Lung (tissue), 12 donors: ENCODE data around the gene PRDM16. TPM values are rescaled to one million over a fixed set of nuclear protein-coding genes. Genes with fewer than 3 reads are reported as not detected.

Source experiments
- ATAC-seq: fragments of 200-7000 bp; cut with Tn5 transposase; one replicate; pipeline ENCODE4 v1.9.1; 2020; ENCODE audit warnings: moderate number of reproducible peaks; ENCODE audit not compliant: insufficient read depth, low FRiP score
- DNase-seq, 3 donors: peaks; one replicate each; pipeline ENCODE4 v3.0.0-alpha.2; 2013 to 2017
- H3K27ac ChIP-seq, 2 donors: one replicate each; pipeline ENCODE4 v1.5.1; 2013; ENCODE audit warnings: mild to moderate bottlenecking in 2 of 2, moderate library complexity in 2 of 2, control low read depth in 1 of 2, inconsistent platforms in 1 of 2, low read depth in 1 of 2, low read length in 1 of 2
- H3K27me3 ChIP-seq, 3 donors: one replicate each; pipeline ENCODE4 v1.5.1; 2013; ENCODE audit warnings: low read length in 2 of 3; ENCODE audit not compliant: control insufficient read depth in 3 of 3, insufficient read depth in 3 of 3
- H3K36me3 ChIP-seq, 4 donors: one replicate each; pipeline ENCODE4 v1.5.1; 2013; ENCODE audit warnings: low read length in 4 of 4, mild to moderate bottlenecking in 1 of 4, moderate library complexity in 1 of 4; ENCODE audit not compliant: control insufficient read depth in 4 of 4, insufficient read depth in 4 of 4
- H3K4me1 ChIP-seq, 5 donors: one replicate each; pipeline ENCODE4 v1.5.1; 2013; ENCODE audit warnings: low read length in 5 of 5, mild to moderate bottlenecking in 2 of 5, moderate library complexity in 1 of 5; ENCODE audit not compliant: control insufficient read depth in 5 of 5, insufficient read depth in 5 of 5
- H3K4me3 ChIP-seq: one replicate; pipeline ENCODE4 v1.5.1; 2013; ENCODE audit warnings: mild to moderate bottlenecking, control low read depth, moderate library complexity
- H3K9ac ChIP-seq, 2 donors: one replicate each; pipeline ENCODE4 v1.5.1; 2013; ENCODE audit warnings: low read length in 2 of 2, control low read depth in 1 of 2; ENCODE audit not compliant: insufficient read depth in 1 of 2
- H3K9me3 ChIP-seq, 4 donors: one replicate each; pipeline ENCODE4 v1.5.1; 2013; ENCODE audit warnings: low read length in 3 of 4, mild to moderate bottlenecking in 1 of 4, moderate library complexity in 1 of 4; ENCODE audit not compliant: control insufficient read depth in 4 of 4, insufficient read depth in 3 of 4
- CTCF ChIP-seq: IDR thresholded peaks from 2 replicates; pipeline ENCODE4 v1.5.1; 2012; ENCODE audit warnings: mild to moderate bottlenecking; ENCODE audit errors: control extremely low read depth, extremely low read depth
- WGBS, 2 donors: extraction: QIAGEN DNeasy Blood & Tissue Kit; methylation state at CpG; one replicate each; pipeline ENCODE4 v1.1.7; 2013; 5-methylcytosine and 5-hydroxymethylcytosine counted together
- polyA plus RNA-seq, 2 donors: library from polyadenylated mRNA; stranded (reverse); fragments of 200-250 nt; gene quantifications; one replicate each; pipeline ENCODE4 v1.2.1, GENCODE V29; 2013
- total RNA-seq, 2 donors: library from RNA; depleted of rRNA in 1 of 2; stranded (reverse); fragments of >200 nt in 1 of 2; gene quantifications; one replicate each; pipeline ENCODE4 v1.2.1, GENCODE V29; 2014 to 2021
- donor health status: control.
- donor health status: control.
- donor health status: Bipolar disorder and iron deficiency.
- donor health status: healthy.
- donor health status: DM: yes; HTN: yes; CAD: no.

Gene PRDM16
- total and polyA plus RNA-seq, 4 donors = 2.4 to 36.5 (median 13.1) TPM

GRCh38 chr1:3021233-3021671 lies 47.8 kb upstream of the PRDM16 start, which contains the start of gene ACTRT2:
ACTRT2 (plus strand) TSS chr1:3021467; CDS start chr1:3021687, 220 bp downstream.
- no peak for TF ChIP-seq CTCF
- H3K4me3 ChIP-seq = no peak within 1 kb of the TSS
- no peak within 1 kb of the TSS for H3K27ac ChIP-seq
- ATAC-seq (no peak), DNase-seq (no peak)
- peaks cover 0 to 2% (median 0%) of the 10 kb centered on the region in 4 donors for H3K9me3 ChIP-seq
- peaks cover 0 to 9% (median 0%) of the 10 kb centered on the region in 3 donors for H3K27me3 ChIP-seq
- 48 to 54% methylated on average over 8 of the region's 8 CpGs for WGBS, 2 donors
- no peak within 1 kb of the TSS for H3K9ac ChIP-seq
- H3K36me3 ChIP-seq = no peaks in the 10 kb centered on the region
- no peaks in the 10 kb centered on the region for H3K4me1 ChIP-seq

GRCh38 chr1:3021801-3022401 lies 47.1 kb upstream of the PRDM16 start:
- DNase-seq (no peak), ATAC-seq (no peak)
- no peaks in the 10 kb centered on the region for H3K4me1 ChIP-seq
- no peak overlapping the region for H3K27ac ChIP-seq
- H3K9ac ChIP-seq = no peak overlapping the region
- H3K9me3 ChIP-seq = peaks cover 0 to 2% (median 0%) of the 10 kb centered on the region in 4 donors
- no peak overlapping the region for H3K4me3 ChIP-seq
- TF ChIP-seq CTCF = no peak
- H3K36me3 ChIP-seq = no peaks in the 10 kb centered on the region
- peaks cover 0 to 9% (median 4%) of the 10 kb centered on the region in 3 donors for H3K27me3 ChIP-seq
- WGBS, 2 donors = 89 to 94% methylated on average over 28 of the region's 28 CpGs

GRCh38 chr1:3022511-3022973 lies 46.5 kb upstream of the PRDM16 start:
- Histone ChIP-seq H3K4me3 (no peak overlapping the region), H3K27me3 (peaks cover 0 to 7% (median 4%) of the 10 kb centered on the region in 3 donors), H3K9ac (no peak overlapping the region), H3K4me1 (no peaks in the 10 kb centered on the region), H3K9me3 (peaks cover 0 to 2% (median 0%) of the 10 kb centered on the region in 4 donors), H3K36me3 (no peaks in the 10 kb centered on the region), H3K27ac (no peak overlapping the region)
- ATAC-seq (no peak), DNase-seq (no peak)
- WGBS, 2 donors = 92% methylated on average over 18 of the region's 18 CpGs
- TF ChIP-seq CTCF = no peak
